Omental fat pad (tissue), 4 donors: ENCODE data around the gene CCDC3. TPM values are rescaled to one million over a fixed set of nuclear protein-coding genes. Genes with fewer than 3 reads are reported as not detected.
"Not testable (repeated sequence)": the region's sequence is repeated elsewhere in the genome, so short reads cannot be mapped to it uniquely, and the experiment has no call there.

ENCODE experiments used
- ATAC-seq: fragments of 150-250 bp; one replicate; pipeline ENCODE4 v1.9.1; 2016; ENCODE audit warnings: mild to moderate bottlenecking, moderate library complexity; ENCODE audit not compliant: low FRiP score
- DNase-seq: peaks from one replicate; pipeline ENCODE4 v3.0.0-alpha.2; 2019; ENCODE audit warnings: low spot score
- total RNA-seq, 4 donors: library from RNA; depleted of rRNA; stranded (reverse); fragments of >200 nt; gene quantifications; one replicate each; pipeline ENCODE4 v1.1.0, GENCODE V29; 2016
- TF ChIP-seq, protein P1 (sequence below), 3 donors: fragments of 450-650 bp; IDR thresholded peaks; one replicate each; pipeline ENCODE4 v1.5.1; 2016 to 2017; ENCODE audit warnings: antibody characterized with exemption in 3 of 3, mild to moderate bottlenecking in 3 of 3, moderate library complexity in 2 of 3

The CCDC3 gene
- total RNA-seq, 4 donors from 2014 or later: 23.5 to 77.8 (median 39.1) TPM

DNA sequence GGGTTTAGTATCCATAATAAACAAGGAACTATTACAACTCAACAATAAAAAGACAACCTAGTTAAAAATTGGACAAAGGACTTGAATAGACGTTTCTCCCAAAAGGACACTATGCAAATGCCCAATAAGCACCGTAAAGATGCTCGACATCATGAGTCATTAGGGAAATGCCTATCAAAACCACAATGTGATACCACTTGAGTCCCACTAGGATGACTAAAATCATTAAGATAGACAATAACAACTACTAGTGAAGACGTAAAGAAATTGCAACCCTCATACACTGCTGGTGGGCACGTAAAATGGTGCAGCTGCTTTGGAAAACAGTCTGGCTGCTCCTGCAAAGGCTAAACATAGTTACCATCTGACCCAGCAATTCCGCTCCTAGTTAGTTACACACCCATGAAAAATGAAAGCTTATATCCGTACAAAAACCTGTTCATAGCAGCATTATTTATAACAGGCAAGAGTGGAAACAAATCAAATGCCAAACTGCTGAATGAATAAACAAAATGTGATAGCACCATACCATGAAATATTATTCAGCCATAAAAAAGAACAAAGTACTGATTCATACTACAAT lies 17.3 kb downstream of the CCDC3 start:
- DNase-seq: no peak
- ATAC-seq: no peak
- TF ChIP-seq, protein P1, sequence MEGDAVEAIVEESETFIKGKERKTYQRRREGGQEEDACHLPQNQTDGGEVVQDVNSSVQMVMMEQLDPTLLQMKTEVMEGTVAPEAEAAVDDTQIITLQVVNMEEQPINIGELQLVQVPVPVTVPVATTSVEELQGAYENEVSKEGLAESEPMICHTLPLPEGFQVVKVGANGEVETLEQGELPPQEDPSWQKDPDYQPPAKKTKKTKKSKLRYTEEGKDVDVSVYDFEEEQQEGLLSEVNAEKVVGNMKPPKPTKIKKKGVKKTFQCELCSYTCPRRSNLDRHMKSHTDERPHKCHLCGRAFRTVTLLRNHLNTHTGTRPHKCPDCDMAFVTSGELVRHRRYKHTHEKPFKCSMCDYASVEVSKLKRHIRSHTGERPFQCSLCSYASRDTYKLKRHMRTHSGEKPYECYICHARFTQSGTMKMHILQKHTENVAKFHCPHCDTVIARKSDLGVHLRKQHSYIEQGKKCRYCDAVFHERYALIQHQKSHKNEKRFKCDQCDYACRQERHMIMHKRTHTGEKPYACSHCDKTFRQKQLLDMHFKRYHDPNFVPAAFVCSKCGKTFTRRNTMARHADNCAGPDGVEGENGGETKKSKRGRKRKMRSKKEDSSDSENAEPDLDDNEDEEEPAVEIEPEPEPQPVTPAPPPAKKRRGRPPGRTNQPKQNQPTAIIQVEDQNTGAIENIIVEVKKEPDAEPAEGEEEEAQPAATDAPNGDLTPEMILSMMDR (IDR thresholded peaks at IDR 0.05): no peak

DNA sequence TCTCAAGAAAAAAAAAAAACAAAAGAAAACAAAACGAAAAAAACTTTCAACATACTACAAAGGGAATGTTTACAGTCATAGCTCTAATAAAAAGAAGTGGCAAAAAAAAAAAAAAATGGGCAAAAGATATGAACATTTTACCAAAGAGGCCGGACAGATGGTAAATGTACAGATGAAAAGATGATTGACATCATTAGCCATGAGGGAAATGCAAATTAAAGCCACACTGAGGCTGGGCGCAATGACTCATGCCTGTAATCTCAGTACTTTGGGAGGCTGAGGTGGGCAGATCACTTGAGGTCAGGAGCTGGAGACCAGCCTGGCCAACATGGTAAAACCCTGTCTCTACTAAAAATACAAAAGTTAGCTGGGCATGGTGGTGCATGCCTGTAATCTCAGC lies 17.9 kb downstream of the CCDC3 start:
- not testable (repeated sequence) for ATAC-seq, DNase-seq

DNA sequence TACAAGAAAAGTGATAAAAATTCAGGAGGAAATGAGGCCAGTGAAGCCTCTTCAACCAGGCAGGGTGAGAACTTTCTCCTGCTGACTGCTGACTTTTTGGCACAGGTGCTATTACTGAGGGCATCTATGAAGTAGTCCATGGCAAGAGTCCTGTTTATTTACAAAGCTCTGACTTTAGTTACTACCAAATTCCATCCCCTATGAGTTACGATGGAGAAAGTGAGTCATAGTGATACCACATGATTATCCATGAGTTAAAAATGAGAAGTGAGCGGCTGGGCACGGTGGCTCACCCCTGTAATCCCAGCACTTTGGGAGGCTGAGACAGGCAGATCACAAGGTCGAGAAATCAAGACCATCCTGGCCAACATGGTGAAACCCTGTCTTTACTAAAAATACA lies 19.9 kb downstream of the CCDC3 start:
- DNase-seq (no peak), ATAC-seq (no peak)
- TF ChIP-seq, protein P1 (IDR thresholded peaks at IDR 0.05): no peak

DNA sequence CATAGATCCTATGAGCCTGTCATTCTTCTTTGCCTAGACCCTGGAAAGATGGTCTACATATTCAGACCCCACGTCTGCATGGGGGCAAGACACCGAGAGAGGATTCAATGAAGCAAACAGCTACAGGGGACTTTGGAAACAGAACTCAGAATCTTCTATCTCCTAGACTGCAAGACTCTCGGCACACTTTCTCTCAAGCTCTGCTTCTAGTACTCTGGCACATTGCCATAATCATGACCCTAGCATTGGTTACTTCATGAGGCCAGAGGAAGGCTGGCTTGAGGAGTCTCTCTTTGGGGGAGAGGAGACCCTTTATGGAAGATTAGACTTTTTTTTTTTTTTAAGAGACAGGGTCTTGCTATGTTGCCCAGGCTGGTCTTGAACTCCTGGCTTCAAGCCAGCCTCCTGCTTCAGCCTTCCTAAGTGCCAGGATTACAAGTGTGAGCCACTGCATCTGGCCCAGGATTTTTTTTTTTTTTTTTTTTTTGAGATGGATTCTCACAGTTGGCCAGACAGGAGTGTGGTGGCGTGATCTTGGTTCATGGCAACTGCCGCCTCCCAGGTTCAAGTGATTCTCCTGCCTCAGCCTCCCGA lies 20.7 kb downstream of the CCDC3 start:
- TF ChIP-seq, protein P1 (IDR thresholded peaks at IDR 0.05): no peak
- ATAC-seq (no peak), DNase-seq (no peak)

DNA sequence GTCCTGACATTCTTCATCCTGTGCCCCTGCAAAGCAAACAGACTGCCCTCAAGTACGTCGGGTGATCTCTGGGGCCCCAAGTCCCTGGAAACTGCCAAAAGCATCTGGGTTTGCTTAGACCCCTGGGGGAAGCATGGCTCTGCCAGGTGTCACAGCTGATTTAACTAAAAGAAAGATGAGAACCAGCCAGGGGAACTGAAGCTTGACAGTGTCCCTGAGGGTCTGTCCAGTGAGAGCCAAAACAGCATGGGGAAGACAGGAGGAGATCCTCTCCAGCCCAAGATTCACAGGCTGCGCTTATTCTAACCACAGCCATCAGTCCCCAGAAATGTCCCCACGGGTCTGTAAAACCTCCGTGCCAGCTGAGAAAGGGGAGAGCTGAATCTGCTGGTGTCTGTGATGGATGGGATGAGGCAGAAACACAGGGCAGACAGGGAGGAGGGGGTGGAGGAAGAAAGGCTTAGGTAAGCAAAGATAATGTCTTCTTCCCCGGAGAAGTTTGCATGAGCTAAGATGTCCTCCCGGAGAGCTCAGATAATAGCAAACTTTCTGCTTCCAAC lies 21.3 kb downstream of the CCDC3 start:
- DNase-seq (no peak), ATAC-seq (no peak)
- TF ChIP-seq, protein P1 (IDR thresholded peaks at IDR 0.05): no peak

DNA sequence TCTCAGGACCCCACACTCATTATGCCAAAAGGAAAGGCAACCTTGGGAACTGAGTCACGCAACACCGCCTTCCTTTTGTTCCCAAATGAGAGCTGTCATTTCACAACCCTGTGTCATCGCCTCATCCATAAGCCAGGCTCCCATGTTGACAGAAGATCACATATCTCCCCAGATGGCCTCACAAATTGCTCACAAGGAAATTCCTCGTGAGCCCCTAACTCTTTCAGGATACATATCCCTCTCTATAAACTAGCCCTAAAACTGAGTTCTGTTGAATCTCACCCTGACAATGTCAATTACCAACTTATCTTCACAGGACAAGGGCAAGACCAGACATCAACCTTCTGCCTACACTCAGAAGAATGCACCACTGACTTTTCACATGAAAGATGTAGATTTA lies 22.6 kb downstream of the CCDC3 start:
- TF ChIP-seq, protein P1 (IDR thresholded peaks at IDR 0.05): no peak
- no peak for ATAC-seq
- no peak for DNase-seq

DNA sequence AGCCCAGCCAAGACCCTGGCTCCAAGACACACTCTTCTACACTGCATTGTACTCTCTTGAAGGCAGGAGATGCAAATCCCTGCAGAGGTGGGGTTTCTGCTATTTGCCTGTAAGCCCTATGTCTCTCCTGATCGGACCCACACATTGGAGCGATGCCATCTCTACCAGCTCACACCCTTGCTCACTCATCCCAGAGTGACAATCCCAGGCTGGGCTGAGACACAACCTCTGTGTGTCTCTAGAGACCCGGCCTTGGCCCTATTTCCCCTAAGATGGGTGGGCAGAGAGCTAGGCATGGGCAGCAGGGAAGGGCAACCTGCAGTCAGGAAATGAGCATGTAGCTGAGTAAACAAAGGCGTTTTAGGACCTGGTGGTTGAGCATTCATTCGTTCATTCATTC lies 25.6 kb downstream of the CCDC3 start:
- TF ChIP-seq, protein P1 (IDR thresholded peaks at IDR 0.05): no peak
- ATAC-seq (no peak), DNase-seq (no peak)
